Body of pancreas (tissue), 4 donors: ENCODE results near the gene LSM10.

ENCODE experiments used
- CTCF ChIP-seq, 7 experiments: fragments of 450-650 bp in 4 of 7; fragments of 200-600 bp in 3 of 7; sonication (generic) in 3 of 7; IDR thresholded peaks; one replicate each; pipeline ENCODE4 v1.5.1; 2016 to 2019; ENCODE audit warnings: antibody characterized with exemption in 7 of 7
- POLR2A ChIP-seq, 3 donors: fragments of 450-650 bp; IDR thresholded peaks; one replicate each; pipeline ENCODE4 v1.6.1; 2016; ENCODE audit warnings: antibody characterized with exemption in 3 of 3, mild to moderate bottlenecking in 2 of 3

- TF ChIP-seq CTCF (IDR thresholded peaks at IDR 0.05) = no peak
- TF ChIP-seq POLR2A (IDR thresholded peaks at IDR 0.05) = no peak
Measured at GRCh38 chr1:36359911-36360550, 37.7 kb downstream of the LSM10 start.
